Liver (tissue), 9 donors: Measurements from ENCODE around the gene ODC1. TPM values are rescaled to one million over a fixed set of nuclear protein-coding genes. Genes with fewer than 3 reads are reported as not detected.

Experiments
- DNase-seq: peaks from one replicate; pipeline ENCODE4 v3.0.0-alpha.2; 2017; ENCODE audit warnings: low spot score
- H3K27ac ChIP-seq, 2 donors: one replicate each; pipeline ENCODE4 v1.7.0; 2013; ENCODE audit warnings: inconsistent platforms in 2 of 2, low read length in 2 of 2, control low read depth in 1 of 2, low read depth in 1 of 2, mild to moderate bottlenecking in 1 of 2
- H3K27me3 ChIP-seq, 4 donors: one replicate each; pipeline versions ENCODE4 v1.6.1 to v1.7.0; 2013; ENCODE audit warnings: low read length in 3 of 4, inconsistent platforms in 1 of 4, mild to moderate bottlenecking in 1 of 4, moderate library complexity in 1 of 4; ENCODE audit not compliant: control insufficient read depth in 4 of 4, insufficient read depth in 4 of 4
- H3K36me3 ChIP-seq, 4 donors: one replicate each; pipeline versions ENCODE4 v1.6.1 to v1.7.0; 2013; ENCODE audit warnings: low read length in 3 of 4, mild to moderate bottlenecking in 3 of 4, low read depth in 1 of 4, moderate library complexity in 1 of 4; ENCODE audit not compliant: control insufficient read depth in 4 of 4, insufficient read depth in 3 of 4
- H3K4me1 ChIP-seq, 4 donors: one replicate each; pipeline versions ENCODE4 v1.6.1 to v1.7.0; 2013; ENCODE audit warnings: low read length in 3 of 4, mild to moderate bottlenecking in 3 of 4, moderate library complexity in 1 of 4; ENCODE audit not compliant: control insufficient read depth in 4 of 4, insufficient read depth in 4 of 4
- H3K4me3 ChIP-seq, 3 donors: one replicate each; pipeline versions ENCODE4 v1.6.1 to v1.7.0; 2013; ENCODE audit warnings: low read length in 3 of 3, control low read depth in 1 of 3, low read depth in 1 of 3, mild to moderate bottlenecking in 1 of 3
- H3K9ac ChIP-seq, 2 donors: one replicate each; pipeline ENCODE4 v1.7.0; 2013; ENCODE audit warnings: low read length in 2 of 2, mild to moderate bottlenecking in 2 of 2, moderate library complexity in 2 of 2, control low read depth in 1 of 2, low read depth in 1 of 2
- H3K9me3 ChIP-seq, 4 donors: one replicate each; pipeline versions ENCODE4 v1.6.1 to v1.7.0; 2013; ENCODE audit warnings: low read length in 3 of 4; ENCODE audit not compliant: control insufficient read depth in 4 of 4
- EGR1 ChIP-seq, 2 donors: IDR thresholded peaks; 2 replicates each; pipeline ENCODE4 v1.6.1; 2016 to 2018; ENCODE audit warnings: antibody characterized with exemption in 2 of 2, low read depth in 2 of 2
- FOXA1 ChIP-seq: IDR thresholded peaks from 2 replicates; pipeline ENCODE4 v1.6.1; 2016; ENCODE audit warnings: antibody characterized with exemption
- FOXA2 ChIP-seq: IDR thresholded peaks from 2 replicates; pipeline ENCODE4 v1.6.1; 2016; ENCODE audit warnings: antibody characterized with exemption
- GABPA ChIP-seq, 2 donors: IDR thresholded peaks in 1 of 2; conservative IDR thresholded peaks in 1 of 2; 2 replicates each; pipeline ENCODE4 v1.6.1; 2016; ENCODE audit warnings: antibody characterized with exemption in 2 of 2, mild to moderate bottlenecking in 1 of 2, moderate library complexity in 1 of 2
- HNF4A ChIP-seq, 2 donors: conservative IDR thresholded peaks; 2 replicates each; pipeline ENCODE4 v1.6.1; 2016; ENCODE audit warnings: antibody characterized with exemption in 2 of 2, mild to moderate bottlenecking in 2 of 2
- HNF4G ChIP-seq: IDR thresholded peaks from 2 replicates; pipeline ENCODE4 v1.6.1; 2016; ENCODE audit warnings: antibody characterized with exemption
- NR2F2 ChIP-seq: IDR thresholded peaks from 2 replicates; pipeline ENCODE4 v1.6.1; 2016; ENCODE audit warnings: antibody characterized with exemption
- RAD21 ChIP-seq, 2 donors: IDR thresholded peaks; 2 replicates each; pipeline ENCODE4 v1.6.1; 2016; ENCODE audit warnings: antibody characterized with exemption in 2 of 2, mild to moderate bottlenecking in 2 of 2
- RXRA ChIP-seq, 2 donors: IDR thresholded peaks; 2 replicates each; pipeline ENCODE4 v1.6.1; 2017 to 2018; ENCODE audit warnings: antibody characterized with exemption in 2 of 2, mild to moderate bottlenecking in 1 of 2
- SP1 ChIP-seq: IDR thresholded peaks from 2 replicates; pipeline ENCODE4 v1.6.1; 2018; ENCODE audit warnings: antibody characterized with exemption, mild to moderate bottlenecking
- TAF1 ChIP-seq: conservative IDR thresholded peaks from 2 replicates; pipeline ENCODE4 v1.6.1; 2016; ENCODE audit warnings: antibody characterized with exemption, mild to moderate bottlenecking
- YY1 ChIP-seq: IDR thresholded peaks from 2 replicates; pipeline ENCODE4 v1.6.1; 2016; ENCODE audit warnings: antibody characterized with exemption, mild to moderate bottlenecking
- WGBS: extraction: QIAGEN DNeasy Blood & Tissue Kit; methylation state at CpG from one replicate; pipeline ENCODE4 v1.1.7; 2013; 5-methylcytosine and 5-hydroxymethylcytosine counted together
- polyA plus RNA-seq, 2 donors: library from polyadenylated mRNA; stranded (reverse) in 1 of 2; unstranded in 1 of 2; fragments of 200-250 nt in 1 of 2; fragments of >200 nt in 1 of 2; fragmentation: Nextera tagmentation in 1 of 2; extraction: Ambion mirVana in 1 of 2; gene quantifications; one replicate each; pipeline versions ENCODE4 v1.2.1 to v1.2.3, GENCODE V29; 2013 to 2015
- total RNA-seq, 2 donors: library from RNA; depleted of rRNA; stranded (reverse); fragments of >200 nt; gene quantifications; one replicate each; pipeline ENCODE4 v1.2.3, GENCODE V29; 2014
- TF ChIP-seq, protein P1 (sequence below): IDR thresholded peaks from 2 replicates; pipeline ENCODE4 v1.6.1; 2016; ENCODE audit warnings: antibody characterized with exemption
- TF ChIP-seq, protein P2 (sequence below): fragments of 150-350 bp; IDR thresholded peaks from 2 replicates; pipeline ENCODE4 v1.5.1; 2017; ENCODE audit warnings: improper control_type of control experiment, low read depth, low read length; ENCODE audit not compliant: missing input control
- TF ChIP-seq, protein P3 (sequence below): IDR thresholded peaks from 2 replicates; pipeline ENCODE4 v1.6.1; 2016; ENCODE audit warnings: antibody characterized with exemption, mild to moderate bottlenecking
- TF ChIP-seq, protein P4 (sequence below): IDR thresholded peaks from 2 replicates; pipeline ENCODE4 v1.6.1; 2016; ENCODE audit warnings: antibody characterized with exemption
- donor health status: healthy.
- donor health status: healthy.
- donor health status: healthy.
- donor health status: healthy.
- donor health status: healthy.

Gene ODC1
- total and polyA plus RNA-seq, 4 donors = 8.3 to 75.8 (median 48.1) TPM

DNA sequence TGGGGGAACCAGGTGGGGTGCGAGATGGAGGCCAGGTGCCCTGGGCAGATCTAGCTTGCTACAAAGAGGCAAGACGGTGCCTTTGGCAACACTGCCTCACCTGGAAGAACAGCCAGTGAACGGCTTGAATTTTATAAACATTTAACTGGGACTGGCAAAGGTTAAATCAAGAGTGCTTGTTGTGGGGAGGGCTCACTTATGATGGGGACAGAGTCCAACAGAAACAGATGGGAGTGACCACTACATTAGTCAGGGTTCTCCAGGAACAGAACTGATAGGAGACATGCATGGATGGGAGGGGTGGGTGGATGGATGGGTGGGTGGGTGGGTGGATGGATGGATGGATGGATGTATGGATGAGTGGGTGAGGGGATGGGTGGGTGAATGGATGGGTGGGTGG is 19.2 kb downstream of the ODC1 start:
- H3K9me3 ChIP-seq = no peaks in the 10 kb centered on the region
- no peak overlapping the region for H3K9ac ChIP-seq
- H3K4me1 ChIP-seq = peaks cover 0 to 3% (median 0%) of the 10 kb centered on the region in 4 donors
- no peaks in the 10 kb centered on the region for H3K27me3 ChIP-seq
- no peak overlapping the region for H3K4me3 ChIP-seq
- no peak overlapping the region for H3K27ac ChIP-seq
- TF ChIP-seq TAF1 = no peak
- TF ChIP-seq SP1 = no peak
- TF ChIP-seq, protein P1, sequence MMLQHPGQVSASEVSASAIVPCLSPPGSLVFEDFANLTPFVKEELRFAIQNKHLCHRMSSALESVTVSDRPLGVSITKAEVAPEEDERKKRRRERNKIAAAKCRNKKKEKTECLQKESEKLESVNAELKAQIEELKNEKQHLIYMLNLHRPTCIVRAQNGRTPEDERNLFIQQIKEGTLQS = no peak
- no peak for TF ChIP-seq HNF4G
- DNase-seq = no peak
- peaks cover 8 to 30% (median 11%) of the 10 kb centered on the region in 4 donors for H3K36me3 ChIP-seq
- 56% methylated on average over 3 of the region's 3 CpGs for WGBS

DNA sequence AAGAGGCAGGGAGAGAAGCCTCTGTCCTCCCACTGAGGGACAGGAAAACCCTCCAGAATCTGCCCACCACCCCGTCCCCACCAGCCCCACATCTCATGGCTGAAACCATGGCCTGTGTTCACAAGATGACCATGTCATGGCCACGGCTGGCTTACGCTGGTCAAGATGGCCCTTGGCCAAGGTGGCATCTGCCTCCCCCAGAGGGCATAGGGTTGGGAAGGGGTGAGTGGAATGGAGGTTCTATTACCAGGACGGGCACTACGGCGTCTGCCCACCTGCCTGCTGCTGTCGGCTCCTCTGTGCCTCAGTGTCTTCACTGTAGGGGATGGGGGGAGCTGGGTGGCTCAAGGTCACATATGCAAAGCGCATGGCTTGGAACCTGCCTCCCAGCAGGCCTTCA is 19.8 kb downstream of the ODC1 start:
- TF ChIP-seq, protein P1 = no peak
- TF ChIP-seq NR2F2 (no peak), FOXA1 (no peak), EGR1 (IDR thresholded peaks at IDR 0.05; ENCODE audit: low read depth in 2 of 2) (no peak), TAF1 (no peak), HNF4A (conservative IDR thresholded peaks at IDR 0.05) (no peak)
- no peaks in the 10 kb centered on the region for H3K9me3 ChIP-seq
- H3K4me3 ChIP-seq = no peak overlapping the region
- WGBS = 96% methylated on average over 8 of the region's 8 CpGs
- no peak overlapping the region for H3K27ac ChIP-seq
- H3K4me1 ChIP-seq = peaks cover 0 to 3% (median 0%) of the 10 kb centered on the region in 4 donors
- DNase-seq = no peak
- H3K9ac ChIP-seq = no peak overlapping the region
- H3K27me3 ChIP-seq = no peaks in the 10 kb centered on the region
- H3K36me3 ChIP-seq = peaks cover 9 to 34% (median 12%) of the 10 kb centered on the region in 4 donors

DNA sequence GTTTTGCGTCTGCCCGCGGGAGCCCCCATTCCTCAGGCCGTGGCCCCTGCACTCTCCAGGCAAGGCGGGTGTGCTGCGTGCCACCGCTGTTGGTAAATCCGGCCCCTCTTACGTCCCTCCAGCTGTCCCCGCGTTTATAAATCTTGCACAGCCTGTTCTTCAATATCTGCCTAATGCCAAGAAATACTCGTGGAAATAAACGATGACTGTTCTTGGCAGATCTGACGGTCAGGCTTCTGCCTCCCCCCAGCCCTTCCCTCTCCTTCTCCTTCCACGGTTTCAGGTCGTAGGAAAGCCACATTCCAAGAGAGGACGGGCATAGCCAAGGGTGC is 20.5 kb downstream of the ODC1 start:
- TF ChIP-seq, protein P2, sequence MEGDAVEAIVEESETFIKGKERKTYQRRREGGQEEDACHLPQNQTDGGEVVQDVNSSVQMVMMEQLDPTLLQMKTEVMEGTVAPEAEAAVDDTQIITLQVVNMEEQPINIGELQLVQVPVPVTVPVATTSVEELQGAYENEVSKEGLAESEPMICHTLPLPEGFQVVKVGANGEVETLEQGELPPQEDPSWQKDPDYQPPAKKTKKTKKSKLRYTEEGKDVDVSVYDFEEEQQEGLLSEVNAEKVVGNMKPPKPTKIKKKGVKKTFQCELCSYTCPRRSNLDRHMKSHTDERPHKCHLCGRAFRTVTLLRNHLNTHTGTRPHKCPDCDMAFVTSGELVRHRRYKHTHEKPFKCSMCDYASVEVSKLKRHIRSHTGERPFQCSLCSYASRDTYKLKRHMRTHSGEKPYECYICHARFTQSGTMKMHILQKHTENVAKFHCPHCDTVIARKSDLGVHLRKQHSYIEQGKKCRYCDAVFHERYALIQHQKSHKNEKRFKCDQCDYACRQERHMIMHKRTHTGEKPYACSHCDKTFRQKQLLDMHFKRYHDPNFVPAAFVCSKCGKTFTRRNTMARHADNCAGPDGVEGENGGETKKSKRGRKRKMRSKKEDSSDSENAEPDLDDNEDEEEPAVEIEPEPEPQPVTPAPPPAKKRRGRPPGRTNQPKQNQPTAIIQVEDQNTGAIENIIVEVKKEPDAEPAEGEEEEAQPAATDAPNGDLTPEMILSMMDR = no peak
- TF ChIP-seq, protein P3, sequence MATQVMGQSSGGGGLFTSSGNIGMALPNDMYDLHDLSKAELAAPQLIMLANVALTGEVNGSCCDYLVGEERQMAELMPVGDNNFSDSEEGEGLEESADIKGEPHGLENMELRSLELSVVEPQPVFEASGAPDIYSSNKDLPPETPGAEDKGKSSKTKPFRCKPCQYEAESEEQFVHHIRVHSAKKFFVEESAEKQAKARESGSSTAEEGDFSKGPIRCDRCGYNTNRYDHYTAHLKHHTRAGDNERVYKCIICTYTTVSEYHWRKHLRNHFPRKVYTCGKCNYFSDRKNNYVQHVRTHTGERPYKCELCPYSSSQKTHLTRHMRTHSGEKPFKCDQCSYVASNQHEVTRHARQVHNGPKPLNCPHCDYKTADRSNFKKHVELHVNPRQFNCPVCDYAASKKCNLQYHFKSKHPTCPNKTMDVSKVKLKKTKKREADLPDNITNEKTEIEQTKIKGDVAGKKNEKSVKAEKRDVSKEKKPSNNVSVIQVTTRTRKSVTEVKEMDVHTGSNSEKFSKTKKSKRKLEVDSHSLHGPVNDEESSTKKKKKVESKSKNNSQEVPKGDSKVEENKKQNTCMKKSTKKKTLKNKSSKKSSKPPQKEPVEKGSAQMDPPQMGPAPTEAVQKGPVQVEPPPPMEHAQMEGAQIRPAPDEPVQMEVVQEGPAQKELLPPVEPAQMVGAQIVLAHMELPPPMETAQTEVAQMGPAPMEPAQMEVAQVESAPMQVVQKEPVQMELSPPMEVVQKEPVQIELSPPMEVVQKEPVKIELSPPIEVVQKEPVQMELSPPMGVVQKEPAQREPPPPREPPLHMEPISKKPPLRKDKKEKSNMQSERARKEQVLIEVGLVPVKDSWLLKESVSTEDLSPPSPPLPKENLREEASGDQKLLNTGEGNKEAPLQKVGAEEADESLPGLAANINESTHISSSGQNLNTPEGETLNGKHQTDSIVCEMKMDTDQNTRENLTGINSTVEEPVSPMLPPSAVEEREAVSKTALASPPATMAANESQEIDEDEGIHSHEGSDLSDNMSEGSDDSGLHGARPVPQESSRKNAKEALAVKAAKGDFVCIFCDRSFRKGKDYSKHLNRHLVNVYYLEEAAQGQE = no peak
- TF ChIP-seq RXRA (IDR thresholded peaks at IDR 0.05) = no peak
- no peak for TF ChIP-seq EGR1 (IDR thresholded peaks at IDR 0.05; ENCODE audit: low read depth in 2 of 2)
- no peak for TF ChIP-seq GABPA (IDR thresholded peaks at IDR 0.05 in 1 of 2, conservative IDR thresholded peaks at IDR 0.05 in 1 of 2)
- no peak for TF ChIP-seq SP1
- no peak for TF ChIP-seq NR2F2
- TF ChIP-seq RAD21 (IDR thresholded peaks at IDR 0.05) = no peak
- no peak for TF ChIP-seq FOXA1
- no peak for TF ChIP-seq HNF4A (conservative IDR thresholded peaks at IDR 0.05)
- no peak for TF ChIP-seq YY1
- no peak for TF ChIP-seq HNF4G
- TF ChIP-seq FOXA2 = no peak
- TF ChIP-seq, protein P4, sequence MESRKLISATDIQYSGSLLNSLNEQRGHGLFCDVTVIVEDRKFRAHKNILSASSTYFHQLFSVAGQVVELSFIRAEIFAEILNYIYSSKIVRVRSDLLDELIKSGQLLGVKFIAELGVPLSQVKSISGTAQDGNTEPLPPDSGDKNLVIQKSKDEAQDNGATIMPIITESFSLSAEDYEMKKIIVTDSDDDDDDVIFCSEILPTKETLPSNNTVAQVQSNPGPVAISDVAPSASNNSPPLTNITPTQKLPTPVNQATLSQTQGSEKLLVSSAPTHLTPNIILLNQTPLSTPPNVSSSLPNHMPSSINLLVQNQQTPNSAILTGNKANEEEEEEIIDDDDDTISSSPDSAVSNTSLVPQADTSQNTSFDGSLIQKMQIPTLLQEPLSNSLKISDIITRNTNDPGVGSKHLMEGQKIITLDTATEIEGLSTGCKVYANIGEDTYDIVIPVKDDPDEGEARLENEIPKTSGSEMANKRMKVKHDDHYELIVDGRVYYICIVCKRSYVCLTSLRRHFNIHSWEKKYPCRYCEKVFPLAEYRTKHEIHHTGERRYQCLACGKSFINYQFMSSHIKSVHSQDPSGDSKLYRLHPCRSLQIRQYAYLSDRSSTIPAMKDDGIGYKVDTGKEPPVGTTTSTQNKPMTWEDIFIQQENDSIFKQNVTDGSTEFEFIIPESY = no peak
- Histone ChIP-seq H3K4me1 (peaks cover 0 to 3% (median 0%) of the 10 kb centered on the region in 4 donors), H3K9ac (no peak overlapping the region), H3K27me3 (no peaks in the 10 kb centered on the region), H3K9me3 (no peaks in the 10 kb centered on the region), H3K4me3 (no peak overlapping the region), H3K27ac (no peak overlapping the region), H3K36me3 (peaks cover 11 to 41% (median 14%) of the 10 kb centered on the region in 4 donors)
- no peak for DNase-seq
- WGBS = 85% methylated on average over 17 of the region's 17 CpGs
